Kidney tubule cell (primary cell): Measurements from ENCODE around the gene CCDC122.
"Not testable (repeated sequence)": the region's sequence is repeated elsewhere in the genome, so short reads cannot be mapped to it uniquely, and the experiment has no call there.

Source experiments
- DNase-seq: peaks from one replicate; pipeline ENCODE4 v3.0.0-alpha.2; 2018; ENCODE audit warnings: low spot score

Gene CCDC122

DNA sequence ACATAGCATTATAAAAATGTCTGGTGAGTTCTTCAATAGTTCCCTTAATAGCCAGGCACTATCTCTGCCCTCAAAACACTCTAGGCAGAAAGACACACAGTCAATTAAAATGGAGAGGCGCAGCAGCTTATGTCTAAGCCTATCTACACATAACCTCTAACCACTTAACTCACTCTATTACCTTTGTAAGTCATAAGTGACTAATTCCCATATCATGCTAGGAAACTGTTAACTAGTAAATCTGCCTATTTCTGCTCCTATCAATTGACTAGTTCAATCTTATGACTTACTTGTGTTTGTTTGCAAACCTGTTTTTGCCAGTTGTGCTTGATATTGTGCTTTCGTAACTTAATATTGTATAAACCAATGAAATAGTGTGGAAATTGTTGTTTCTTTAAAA is 3.2 kb downstream of the CCDC122 start:
- DNase-seq: no peak

DNA sequence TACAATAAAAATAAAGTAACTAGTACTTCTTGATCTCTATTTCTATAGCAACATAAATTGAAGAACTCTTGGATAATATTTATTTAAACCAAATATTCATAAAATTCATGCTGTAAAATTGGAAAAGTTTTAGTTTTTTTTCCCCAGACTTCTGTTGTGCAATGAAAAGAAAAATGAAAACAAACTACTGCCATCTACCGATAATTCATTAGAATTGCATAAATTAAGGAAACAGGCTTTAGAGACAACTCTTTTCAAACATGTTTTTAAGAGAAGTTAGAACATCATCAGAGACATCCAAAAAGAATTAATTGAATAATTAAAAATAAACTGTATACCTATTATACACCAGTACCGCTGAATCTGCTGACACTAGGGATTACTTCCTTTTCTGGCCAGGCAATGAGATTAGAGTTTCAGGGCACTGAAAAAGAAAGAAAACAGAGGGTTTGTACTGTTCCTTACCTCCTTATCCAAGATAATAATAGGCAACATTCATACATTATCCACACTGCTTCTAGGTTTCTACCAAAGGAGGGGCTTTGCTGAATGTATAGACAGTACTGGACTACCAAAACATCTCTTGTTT is 4.9 kb downstream of the CCDC122 start:
- DNase-seq: peak; percentile 35

DNA sequence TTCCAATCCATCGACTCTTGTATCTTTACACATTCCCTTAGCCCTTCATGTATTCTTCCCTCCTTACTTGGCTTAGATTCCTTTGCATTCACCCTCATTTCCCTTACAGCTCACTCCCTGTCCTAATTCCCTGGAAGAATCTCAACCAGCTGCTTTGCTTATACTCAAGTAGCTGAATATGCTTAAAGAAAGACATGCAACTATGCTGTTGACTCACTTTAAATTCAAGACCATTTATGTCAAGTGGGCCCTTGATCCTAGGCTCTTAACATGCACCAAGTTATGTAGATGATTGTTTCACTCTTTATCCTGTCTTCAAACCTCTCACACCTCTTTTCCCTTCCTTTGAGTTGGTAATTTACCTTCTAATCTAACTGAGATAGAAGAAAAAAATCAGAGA is 7.4 kb downstream of the CCDC122 start:
- DNase-seq: no peak

DNA sequence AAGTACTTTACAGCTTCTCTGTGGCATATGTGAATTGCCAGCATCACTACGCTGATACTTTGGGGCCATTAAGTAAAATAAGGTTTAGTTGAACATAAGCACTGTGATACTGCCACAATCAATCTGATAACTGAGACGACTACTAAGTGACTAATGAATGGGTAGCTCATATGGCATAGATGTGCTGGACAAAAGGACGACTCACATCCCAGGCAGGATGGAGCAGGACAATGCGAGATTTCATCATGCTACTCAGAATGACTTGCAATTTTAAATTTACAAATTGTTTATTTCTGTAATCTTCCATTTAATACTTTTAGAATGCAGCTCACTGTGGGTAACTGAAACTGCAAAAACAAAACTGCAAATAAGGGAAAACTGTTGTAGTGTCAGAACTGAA is 13.6 kb downstream of the CCDC122 start:
- DNase-seq: peak; percentile 86

DNA sequence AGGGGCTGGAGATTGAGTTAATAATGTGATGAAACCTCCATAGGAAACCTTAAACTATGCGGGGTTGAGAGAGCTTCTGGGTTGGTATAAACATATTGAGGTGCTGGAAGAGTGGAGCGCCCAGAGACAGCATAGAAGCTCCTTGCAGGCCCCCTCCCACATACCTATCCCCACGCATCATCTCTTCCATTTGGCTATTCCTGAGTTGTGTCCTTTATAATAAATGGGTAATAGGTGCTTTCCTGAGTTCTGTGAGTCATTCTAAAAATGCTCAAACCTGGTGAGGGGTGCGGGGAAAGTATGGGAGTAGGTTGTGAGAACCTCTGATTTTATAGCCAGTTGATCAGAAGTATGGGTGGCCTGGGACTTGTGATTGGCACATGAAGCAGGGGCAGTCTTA is 14.6 kb downstream of the CCDC122 start:
- peak; percentile 64 for DNase-seq

DNA sequence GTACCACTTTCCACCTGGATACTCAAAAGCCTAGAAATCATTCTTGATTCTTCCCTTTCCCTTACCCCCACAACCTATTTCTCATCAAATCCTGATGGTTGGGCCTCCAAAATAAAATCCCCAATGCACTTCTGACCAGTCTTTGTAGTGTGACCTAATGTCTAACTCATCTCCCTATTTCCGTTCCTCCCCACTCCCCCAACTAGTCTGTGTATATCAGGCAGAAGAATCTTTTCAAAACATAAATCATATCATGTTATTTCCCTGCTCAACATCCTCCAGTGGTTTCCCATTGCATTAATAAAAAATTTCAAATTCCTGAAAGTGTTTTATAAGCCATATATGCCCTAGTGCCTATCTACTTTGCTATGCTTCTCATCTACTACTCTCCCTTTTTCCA is 17.7 kb downstream of the CCDC122 start:
- no peak for DNase-seq

DNA sequence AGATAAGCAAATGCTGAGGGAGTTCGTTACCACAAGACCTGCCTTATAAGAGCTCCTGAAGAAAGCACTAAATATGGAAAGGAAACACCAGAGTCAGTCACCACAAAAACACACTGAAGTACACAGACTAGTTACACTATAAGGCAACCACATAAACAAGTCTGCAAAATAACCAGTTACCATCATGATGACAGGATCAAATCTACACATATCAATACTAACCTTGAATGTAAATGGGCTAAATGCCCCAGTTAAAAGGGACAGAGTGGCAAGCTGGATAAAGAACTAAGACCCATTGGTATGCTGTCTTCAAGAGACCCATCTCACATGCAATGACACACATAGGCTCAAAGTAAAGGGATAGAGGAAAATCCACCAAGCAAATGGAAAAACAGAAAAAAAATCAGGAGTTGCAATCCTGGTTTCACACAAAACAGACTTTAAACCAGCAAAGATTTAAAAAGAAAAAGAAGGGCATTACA is 26.6 kb downstream of the CCDC122 start:
- no peak for DNase-seq

DNA sequence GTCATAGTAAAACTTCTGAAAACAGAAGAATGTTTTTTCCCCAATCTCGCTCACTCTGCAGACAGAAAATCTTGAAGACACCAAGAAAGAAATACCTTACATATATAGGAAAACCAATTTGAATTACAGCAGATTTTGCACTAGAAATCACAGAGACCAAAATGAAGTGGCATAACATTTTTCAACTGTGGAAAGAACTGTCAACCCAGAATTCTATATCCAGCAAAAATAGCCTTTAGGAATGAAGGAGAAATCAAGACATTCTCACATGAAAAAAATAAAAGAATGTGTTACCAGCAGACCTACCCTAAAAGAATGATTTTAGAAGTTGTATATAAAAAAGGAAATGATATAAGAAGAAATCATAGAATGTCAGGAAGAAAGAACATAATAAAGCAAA is 28.7 kb downstream of the CCDC122 start:
- no peak for DNase-seq

DNA sequence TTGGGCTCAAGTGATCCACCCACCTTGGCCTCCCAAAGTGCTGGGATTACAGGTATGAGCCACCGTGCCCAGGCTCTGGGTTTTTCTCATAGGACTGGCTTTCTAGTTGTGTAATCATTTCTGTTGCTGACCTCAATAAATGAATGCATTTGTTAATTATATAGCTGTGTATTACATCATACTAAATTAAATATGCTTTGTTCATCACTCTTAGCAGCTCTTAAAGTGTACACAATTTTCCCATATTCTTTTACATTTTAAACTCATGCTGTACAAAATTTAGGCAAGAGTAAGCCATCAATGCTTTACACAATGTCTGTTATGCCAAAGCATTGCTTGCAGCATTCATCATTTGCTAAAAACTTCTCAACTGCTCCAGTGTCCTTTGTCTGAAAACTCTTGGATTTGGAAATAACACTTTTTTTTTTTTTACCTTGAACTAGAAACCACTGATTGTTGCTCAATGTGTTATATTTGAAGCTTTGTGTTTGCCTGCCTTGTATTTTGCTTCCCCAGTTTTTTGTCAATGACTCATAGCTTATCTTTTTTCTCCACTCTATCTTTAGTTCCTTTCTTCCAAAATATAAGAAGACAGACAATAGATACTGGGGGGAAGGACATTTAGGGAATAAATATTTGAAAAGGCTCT is 31.4 kb downstream of the CCDC122 start:
- peak; percentile 13 for DNase-seq

DNA sequence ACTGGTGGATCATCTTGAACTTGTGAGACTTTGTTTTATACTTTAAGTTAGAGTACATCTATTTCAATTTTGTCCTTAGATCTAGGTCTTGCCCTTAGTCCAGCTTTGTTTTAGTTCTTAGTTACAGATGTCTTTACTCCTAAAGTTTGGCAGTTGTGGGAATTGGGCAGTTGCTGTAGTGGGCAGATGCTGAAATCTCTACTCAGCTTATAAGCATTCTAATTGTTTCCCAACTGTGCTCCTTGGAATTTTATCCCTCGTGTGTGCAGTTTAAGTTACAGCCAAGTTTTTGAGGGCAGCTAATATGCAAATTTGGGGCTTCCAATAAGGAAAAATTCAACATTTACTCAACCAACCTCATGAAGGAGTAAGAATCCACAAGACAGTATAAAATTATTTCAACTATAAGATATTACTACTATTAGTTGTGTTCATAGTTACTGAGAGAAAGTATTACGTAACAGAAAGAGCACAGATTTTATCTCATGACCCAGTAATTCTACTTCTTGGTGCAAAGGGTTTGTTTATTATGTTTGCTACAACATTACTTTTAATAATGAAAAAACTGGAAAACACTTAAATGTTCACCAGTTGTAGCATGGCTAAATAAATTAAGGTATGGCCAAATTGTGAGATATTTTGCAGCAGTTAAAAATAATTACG is 32.9 kb downstream of the CCDC122 start:
- DNase-seq: no peak

DNA sequence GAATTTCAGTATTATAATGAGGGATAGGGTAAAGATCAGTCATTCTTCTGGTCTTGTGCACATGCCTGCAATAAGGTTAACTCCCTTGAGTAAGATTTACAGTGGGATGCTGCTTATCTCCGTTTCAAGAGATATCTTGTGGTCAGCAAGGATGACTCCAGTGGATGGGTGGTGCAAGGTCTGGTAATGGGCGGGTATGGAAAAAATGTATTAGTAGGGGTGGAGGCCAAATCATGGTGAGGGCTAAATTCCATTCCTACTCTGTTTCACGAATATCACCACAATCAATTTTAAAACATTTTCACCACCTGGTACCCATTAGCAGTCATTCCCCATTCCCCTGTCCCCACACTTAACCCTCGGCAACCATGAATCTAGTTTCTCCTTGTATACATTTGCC is 40.6 kb downstream of the CCDC122 start:
- no peak for DNase-seq

DNA sequence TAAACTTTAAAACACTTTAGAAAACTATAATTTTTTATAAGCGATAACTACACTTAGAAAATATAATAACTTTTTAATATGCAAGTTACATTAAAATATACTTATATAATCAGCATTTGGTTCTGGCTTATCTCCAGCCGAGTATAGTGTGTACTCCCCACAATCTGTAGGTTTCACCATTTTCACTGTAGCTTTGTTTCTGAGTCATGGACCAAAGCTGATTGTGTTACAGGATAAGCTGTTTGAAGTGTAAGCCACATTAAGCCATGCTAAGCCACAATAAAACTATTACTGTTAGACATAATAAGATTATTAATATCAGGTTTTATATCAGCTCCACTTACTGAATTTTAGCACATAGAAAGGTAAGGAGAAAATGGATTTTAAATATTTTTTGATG is 43.8 kb downstream of the CCDC122 start:
- no peak for DNase-seq

DNA sequence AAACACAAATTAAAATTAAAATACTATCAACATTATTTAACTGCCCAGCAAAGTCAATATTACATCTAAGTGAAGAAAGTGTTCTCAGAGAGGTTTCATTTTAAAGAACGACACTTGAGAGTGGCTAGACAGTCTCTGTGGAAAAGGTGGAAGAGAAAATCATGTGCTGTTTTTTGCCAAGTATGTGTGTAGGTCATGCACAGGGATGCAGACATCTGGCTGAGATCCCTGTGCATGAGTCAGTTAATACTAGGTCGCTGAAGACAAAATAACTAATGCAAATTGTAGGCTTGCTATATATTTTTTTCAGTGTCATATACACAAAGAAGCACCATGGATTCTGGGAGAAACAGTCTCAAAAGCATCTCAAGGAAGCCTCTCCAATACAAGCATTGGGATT is 48.5 kb downstream of the CCDC122 start:
- no peak for DNase-seq

DNA sequence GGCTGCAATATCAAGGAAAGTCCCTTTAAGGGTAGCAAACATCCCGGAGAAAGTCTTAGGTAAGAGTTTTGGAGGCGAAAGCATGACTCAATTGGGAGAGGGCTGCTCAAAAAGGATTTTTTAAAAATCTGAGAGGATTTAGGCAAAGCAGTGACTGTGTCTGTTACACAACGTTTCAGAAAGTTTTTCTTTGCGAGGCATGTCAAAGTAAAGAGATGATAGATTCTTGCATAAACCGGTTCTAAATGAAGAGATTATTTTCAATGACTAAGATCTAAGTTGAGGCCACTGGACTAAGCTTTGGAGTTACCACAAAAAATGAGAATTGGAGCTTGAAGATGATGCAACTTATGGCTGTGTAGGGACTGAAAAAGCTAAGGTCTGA is 49.1 kb downstream of the CCDC122 start:
- DNase-seq: no peak

DNA sequence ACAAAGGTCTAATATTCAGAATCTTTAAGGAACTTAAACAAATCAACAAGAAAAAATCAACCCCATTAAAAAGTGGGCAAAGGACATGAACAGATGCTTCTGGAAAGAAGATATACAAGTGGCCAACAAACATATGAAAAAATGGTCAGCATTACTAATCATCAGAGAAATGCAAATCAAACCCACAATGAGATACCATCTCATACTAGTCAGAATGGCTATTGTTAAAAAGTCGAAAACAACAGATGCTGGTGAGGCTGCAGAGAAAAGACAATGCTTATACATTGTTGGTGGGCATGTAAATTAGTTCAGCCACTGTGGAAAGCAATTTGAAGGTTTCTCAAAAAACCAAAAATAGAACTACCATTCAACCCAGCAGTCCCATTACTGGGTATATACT is 54.9 kb downstream of the CCDC122 start:
- DNase-seq: not testable (repeated sequence)

DNA sequence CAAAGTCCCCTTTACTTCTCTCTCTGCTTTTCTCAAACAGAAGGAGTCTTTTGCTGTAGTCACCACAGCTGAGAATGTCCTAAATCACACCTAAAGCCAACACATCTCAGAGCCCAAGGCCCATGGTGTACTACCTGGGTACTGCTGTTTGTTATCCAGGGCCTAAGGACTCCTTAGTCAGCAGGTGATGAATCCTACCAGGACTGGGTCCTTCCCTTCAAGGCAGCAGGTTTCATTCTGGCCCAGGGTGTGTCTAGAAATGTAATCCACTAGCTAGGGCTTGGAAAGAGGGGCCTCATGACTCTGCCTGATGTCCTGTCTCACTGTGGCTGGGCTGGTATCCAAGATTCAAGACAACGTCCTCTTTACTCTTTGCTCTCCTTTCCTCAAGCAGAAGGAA is 56.6 kb downstream of the CCDC122 start:
- DNase-seq: no peak

DNA sequence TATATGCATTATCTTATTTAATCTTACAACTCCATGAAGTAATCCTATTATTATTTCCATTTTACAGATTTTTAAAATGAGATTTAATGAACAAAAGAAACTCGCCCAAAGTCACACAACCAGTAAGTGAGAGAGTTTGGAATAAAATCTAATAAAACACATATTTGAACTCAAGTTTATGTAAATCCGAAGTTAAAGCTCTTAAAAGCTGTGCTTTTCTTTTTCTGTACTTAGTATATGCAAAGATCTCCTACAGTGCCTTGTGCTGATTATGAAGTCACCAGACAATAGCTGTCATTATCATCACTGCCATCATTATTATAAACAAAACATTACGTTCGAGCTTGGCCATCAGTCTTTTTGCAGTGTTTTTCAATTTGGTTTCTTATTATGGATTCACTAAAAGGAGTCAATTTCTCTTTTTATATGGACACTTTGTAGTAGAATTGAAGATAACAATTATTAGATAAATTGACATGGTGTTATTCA is 63.1 kb downstream of the CCDC122 start:
- no peak for DNase-seq

DNA sequence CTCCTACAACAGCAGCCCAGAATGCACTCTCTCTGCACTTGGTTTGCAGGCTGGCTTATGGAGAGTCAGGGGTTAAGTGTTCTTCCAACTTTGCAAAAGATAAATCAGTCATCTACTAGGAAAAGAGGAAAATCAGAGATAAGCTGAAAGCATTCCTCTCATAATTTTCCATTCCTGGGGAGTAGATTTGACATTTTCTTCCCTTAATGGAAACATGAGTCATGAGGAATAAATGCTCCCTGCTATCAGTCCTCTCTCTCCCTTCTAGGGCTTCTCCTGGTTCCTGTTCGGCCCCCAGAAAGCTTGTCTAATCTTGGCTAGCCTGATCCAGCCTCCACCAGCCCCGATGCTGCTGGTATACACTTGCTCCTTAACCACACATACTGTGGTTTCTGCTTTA is 64.3 kb downstream of the CCDC122 start:
- DNase-seq: peak; percentile 37

DNA sequence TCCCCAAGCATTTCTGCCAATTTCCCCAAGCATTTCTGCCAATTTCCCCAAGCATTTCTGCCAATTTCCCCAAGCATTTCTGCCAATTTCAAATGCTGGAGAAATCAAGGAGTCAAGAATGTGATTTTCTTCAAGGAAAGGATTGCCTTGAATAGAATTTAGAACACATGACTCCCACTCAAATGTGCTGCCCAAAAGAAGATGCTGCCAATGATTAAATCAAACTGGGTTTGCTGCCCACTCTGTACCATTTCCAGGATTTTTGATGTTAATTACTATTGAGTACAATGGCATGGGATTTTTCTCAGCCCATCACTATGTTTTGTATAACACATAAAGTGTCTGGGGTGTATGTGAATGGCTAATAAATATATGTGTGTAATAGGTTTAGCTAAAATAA is 70.9 kb downstream of the CCDC122 start:
- no peak for DNase-seq

DNA sequence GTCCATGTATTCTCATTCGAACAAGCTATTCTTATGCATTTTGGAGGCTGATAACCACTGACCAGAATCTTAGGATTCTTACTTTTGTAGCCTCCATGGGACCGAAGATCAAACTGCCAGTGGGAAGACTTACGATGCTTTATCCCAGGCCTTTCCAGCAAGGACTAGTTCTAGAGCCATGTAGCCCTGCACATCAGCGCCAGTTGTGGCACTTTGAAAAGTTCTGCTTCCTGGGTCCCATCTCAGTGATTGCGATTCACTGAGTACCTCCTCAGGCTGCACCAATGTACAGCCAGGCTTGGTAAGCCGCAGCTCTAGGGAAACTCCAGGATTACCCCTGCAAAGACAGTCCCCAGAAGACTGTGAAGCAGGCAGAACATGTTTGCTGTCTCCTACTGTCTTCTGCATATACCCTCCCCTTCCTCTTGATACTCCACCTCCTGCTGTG is 73.8 kb downstream of the CCDC122 start:
- peak; percentile 51 for DNase-seq

DNA sequence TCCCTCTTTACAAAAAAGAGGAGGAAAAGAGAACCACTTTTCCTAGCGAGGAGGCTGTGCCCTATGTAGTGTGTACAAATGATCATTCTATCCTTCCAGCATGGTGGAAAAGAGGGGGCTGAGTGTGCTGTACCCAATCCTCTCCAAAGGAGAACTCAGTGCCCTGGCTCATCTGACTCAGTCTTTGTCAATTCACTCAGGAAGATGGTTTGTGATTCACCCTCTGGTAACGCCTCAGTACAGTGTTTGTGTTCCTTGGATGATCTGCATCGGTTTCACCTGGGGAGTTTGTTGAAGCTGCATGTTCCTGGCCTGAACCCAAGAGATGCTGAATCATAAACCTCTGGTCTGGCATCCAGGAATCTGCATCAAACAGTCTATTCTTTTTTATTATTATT is 74.5 kb downstream of the CCDC122 start:
- peak; percentile 98 for DNase-seq

DNA sequence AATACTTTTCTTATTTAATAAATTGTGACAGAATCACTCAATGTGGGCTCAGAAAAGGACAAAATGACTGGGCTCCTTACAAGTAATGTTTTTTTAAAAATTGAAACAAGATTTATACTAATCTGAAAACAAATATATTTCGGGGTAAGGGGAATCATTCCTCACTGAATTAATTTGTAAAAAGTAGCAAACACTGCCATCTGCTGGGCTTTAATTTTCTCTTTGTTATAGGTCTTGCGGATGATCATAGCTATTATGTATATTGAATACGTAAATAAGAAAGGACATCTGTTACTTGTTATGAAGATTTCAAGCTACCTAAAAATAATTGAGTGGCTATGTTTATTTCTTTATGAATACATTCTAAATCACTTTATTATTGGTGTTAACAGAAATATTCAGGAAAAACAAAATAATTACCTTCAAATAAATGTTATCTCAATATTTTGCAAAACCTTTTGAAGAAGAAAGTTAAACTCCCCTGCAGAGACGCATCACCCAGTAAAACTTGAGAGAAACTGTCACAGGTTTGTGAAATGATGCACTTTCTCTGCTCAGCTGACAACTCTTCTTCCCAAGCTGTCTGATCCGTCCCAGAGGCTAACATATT is 75.0 kb downstream of the CCDC122 start:
- peak; percentile 68 for DNase-seq

DNA sequence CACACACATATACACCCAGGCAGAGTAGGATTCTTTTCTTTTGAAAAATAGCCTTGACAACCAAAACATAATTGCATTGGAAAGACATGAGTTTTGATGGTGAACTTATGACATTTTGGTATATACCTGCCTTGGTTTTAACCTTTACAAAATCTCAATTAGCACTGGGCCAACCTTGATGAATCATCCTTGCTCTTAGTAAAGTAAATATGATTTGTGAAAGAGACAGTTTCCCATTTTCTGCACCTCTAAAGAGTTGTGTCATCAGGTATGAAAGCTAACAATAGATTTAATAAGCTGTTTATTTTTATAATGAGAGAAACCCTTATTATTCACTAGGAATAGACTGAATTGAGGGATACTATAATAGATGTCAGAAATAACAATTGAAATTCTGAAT is 77.0 kb downstream of the CCDC122 start:
- DNase-seq: no peak
